Neural progenitor cell (in vitro differentiated cells): ENCODE results near the gene ZNF2.

Experiments
- EZH2 ChIP-seq: fragments of 200-600 bp; sonication (generic); IDR thresholded peaks from 2 replicates; pipeline ENCODE4 v1.6.1; 2017; ENCODE audit warnings: antibody characterized with exemption, mild to moderate bottlenecking, moderate library complexity
- TF ChIP-seq, protein P1 (sequence below): fragments of 200-600 bp; sonication (generic); IDR thresholded peaks from 2 replicates; pipeline ENCODE4 v1.5.1; 2017; ENCODE audit warnings: antibody characterized with exemption, mild to moderate bottlenecking

DNA sequence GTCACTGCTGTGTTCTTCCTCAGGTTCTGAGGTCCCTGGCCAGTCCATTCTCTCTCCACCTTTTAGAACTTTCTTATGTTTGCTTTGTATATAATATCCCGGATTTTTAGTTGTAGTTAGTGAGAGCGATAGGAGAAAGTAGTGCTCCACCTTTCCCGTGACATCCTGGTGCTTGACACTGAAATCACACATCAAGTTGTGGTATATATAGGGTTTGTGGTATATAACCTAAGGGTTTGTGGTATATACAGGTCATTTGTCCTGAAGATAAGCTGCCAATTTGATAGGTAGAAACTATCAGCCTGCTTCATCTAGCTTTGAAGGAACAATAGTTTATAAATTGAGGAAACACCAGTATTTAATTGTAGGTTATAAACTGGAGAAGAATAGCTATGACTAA is 54.8 kb downstream of the ZNF2 start:
- TF ChIP-seq, protein P1, sequence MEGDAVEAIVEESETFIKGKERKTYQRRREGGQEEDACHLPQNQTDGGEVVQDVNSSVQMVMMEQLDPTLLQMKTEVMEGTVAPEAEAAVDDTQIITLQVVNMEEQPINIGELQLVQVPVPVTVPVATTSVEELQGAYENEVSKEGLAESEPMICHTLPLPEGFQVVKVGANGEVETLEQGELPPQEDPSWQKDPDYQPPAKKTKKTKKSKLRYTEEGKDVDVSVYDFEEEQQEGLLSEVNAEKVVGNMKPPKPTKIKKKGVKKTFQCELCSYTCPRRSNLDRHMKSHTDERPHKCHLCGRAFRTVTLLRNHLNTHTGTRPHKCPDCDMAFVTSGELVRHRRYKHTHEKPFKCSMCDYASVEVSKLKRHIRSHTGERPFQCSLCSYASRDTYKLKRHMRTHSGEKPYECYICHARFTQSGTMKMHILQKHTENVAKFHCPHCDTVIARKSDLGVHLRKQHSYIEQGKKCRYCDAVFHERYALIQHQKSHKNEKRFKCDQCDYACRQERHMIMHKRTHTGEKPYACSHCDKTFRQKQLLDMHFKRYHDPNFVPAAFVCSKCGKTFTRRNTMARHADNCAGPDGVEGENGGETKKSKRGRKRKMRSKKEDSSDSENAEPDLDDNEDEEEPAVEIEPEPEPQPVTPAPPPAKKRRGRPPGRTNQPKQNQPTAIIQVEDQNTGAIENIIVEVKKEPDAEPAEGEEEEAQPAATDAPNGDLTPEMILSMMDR: no peak
- no peak for TF ChIP-seq EZH2
